GM18951 (cell line): Measurements from ENCODE around the gene CCL25.

Experiments used
- POLR2A ChIP-seq: IDR thresholded peaks from 4 replicates; pipeline ENCODE4 v1.6.1; 2011; ENCODE audit warnings: mild to moderate bottlenecking; ENCODE audit not compliant: insufficient read length, insufficient read depth; ENCODE audit errors: extremely low read depth
- in situ Hi-C: fragments of 300-500 bp; cut with MboI; formaldehyde crosslinking; loops from one replicate; pipeline ENCODE4 v1.12.0; 2022; ENCODE audit warnings: low sequenced_read_pairs, mixed read lengths, inconsistent platforms; ENCODE audit not compliant: unreplicated experiment

The CCL25 gene

GRCh38 chr19:8064911-8065874 is 12.6 kb downstream of the CCL25 start:
- TF ChIP-seq POLR2A: no peak
- in situ Hi-C loops: no loop called here

GRCh38 chr19:8065875-8066261 is 13.3 kb downstream of the CCL25 start:
- no peak for TF ChIP-seq POLR2A
- in situ Hi-C loops: no loop called here

- in situ Hi-C loops: no loop called here
- TF ChIP-seq POLR2A: no peak
Observed at GRCh38 chr19:8069096-8069973, 16.8 kb downstream of the CCL25 start.

- no peak for TF ChIP-seq POLR2A
- in situ Hi-C loops: no loop called here
Observed at GRCh38 chr19:8071912-8072311, 19.4 kb downstream of the CCL25 start.

GRCh38 chr19:8074501-8074900 is 21.9 kb downstream of the CCL25 start:
- TF ChIP-seq POLR2A: no peak
- in situ Hi-C loops: no loop called here

- TF ChIP-seq POLR2A: no peak
- in situ Hi-C loops: no loop called here
Observed at GRCh38 chr19:8075158-8076074, 22.9 kb downstream of the CCL25 start.

- in situ Hi-C loops: no loop called here
- TF ChIP-seq POLR2A: no peak
Observed at GRCh38 chr19:8079988-8080387, 27.4 kb downstream of the CCL25 start.

DNA sequence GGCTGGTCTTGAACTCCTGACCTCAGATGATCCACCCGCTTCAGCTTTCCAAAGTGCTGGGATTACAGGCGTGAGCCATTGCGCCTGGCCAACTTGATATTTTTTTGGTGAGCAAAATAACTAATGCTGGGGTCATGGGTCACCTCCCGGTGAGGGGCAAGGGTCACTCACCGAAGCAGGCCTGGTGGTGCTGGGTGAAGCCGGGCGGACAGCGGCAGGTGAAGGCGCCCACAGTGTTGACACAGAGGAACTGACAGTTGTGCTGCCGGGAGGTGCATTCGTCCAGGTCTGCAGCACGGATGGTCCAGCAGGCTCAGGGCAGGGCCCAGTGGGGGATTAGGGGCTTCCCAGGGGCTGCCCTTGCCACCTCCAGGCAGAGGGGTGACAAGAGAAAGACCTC is 28.3 kb downstream of the CCL25 start:
- in situ Hi-C loops: no loop called here
- TF ChIP-seq POLR2A: no peak

GRCh38 chr19:8081569-8082550 is 29.3 kb downstream of the CCL25 start:
- in situ Hi-C loops: no loop called here
- TF ChIP-seq POLR2A: no peak

DNA sequence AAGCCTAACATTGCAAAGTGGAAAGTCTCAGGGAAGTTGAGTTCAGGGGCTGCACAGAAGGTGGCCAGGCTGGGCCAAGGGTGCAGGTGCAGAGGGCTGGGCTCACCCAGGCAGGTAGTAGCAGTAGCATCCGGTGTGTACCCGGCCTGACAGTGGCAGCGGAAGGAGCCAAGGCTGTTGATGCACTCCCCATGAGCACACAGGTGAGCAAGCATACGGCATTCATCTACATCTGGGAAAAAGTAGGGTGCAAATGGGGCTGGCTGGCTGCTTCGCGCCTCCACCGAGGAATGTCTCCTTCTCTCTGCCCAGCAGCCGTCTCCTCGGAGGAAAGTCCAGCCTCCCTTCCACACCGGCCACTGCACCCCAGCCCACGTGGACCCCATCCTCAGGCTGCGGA is 30.6 kb downstream of the CCL25 start:
- in situ Hi-C loops: no loop called here
- no peak for TF ChIP-seq POLR2A

GRCh38 chr19:8084152-8084551 is 31.6 kb downstream of the CCL25 start:
- in situ Hi-C loops: no loop called here
- no peak for TF ChIP-seq POLR2A
